Measurements from ENCODE around the gene RASD1. TPM values are rescaled to one million over a fixed set of nuclear protein-coding genes. Genes with fewer than 3 reads are reported as not detected.

Gene RASD1
- total RNA-seq, 1 donor from 2014 or later, result 2.1 TPM

- no peak overlapping the region for H3K4me3 Mint-ChIP-seq
- H3K9me3 Mint-ChIP-seq, result no peaks in the 10 kb centered on the region
- H3K27me3 Mint-ChIP-seq (ENCODE audit: low read depth), result no peaks in the 10 kb centered on the region
These were observed 14.3 kb downstream of the RASD1 start for GRCh38 chr17:17481860-17482259.

GRCh38 chr17:17480593-17481148 lies 15.5 kb downstream of the RASD1 start:
- H3K4me3 Mint-ChIP-seq, result no peak overlapping the region
- H3K9me3 Mint-ChIP-seq, result no peaks in the 10 kb centered on the region
- H3K27ac Mint-ChIP-seq, result peak overlapping the region; percentile 23
- TF ChIP-seq CTCF (IDR thresholded peaks at IDR 0.05; ENCODE audit: unreplicated experiment), result no peak
- no peak for DNase-seq (ENCODE audit: low spot score in 2 of 2, unreplicated experiment in 2 of 2)
- H3K36me3 Mint-ChIP-seq, result peaks cover 11% of the 10 kb centered on the region
- H3K4me1 Mint-ChIP-seq, result peaks cover 22% of the 10 kb centered on the region
- H3K27me3 Mint-ChIP-seq (ENCODE audit: low read depth), result peaks cover under 1% of the 10 kb centered on the region

More at GRCh38 chr17:17481860-17482259, 14.3 kb downstream of the RASD1 start:
- DNase-seq (ENCODE audit: low spot score in 2 of 2, unreplicated experiment in 2 of 2), result no peak
- Mint-ChIP-seq H3K36me3 (peaks cover 13% of the 10 kb centered on the region), H3K27ac (no peak overlapping the region), H3K4me1 (peaks cover 22% of the 10 kb centered on the region)
- TF ChIP-seq CTCF (IDR thresholded peaks at IDR 0.05; ENCODE audit: unreplicated experiment), result no peak

GRCh38 chr17:17479209-17479608 lies 17.0 kb downstream of the RASD1 start:
- DNase-seq (ENCODE audit: low spot score in 2 of 2, unreplicated experiment in 2 of 2), result no peak
- Mint-ChIP-seq H3K9me3 (no peaks in the 10 kb centered on the region), H3K27me3 (ENCODE audit: low read depth) (peaks cover 8% of the 10 kb centered on the region), H3K4me1 (peaks cover 22% of the 10 kb centered on the region), H3K4me3 (no peak overlapping the region), H3K36me3 (peaks cover 5% of the 10 kb centered on the region), H3K27ac (no peak overlapping the region)
- no peak for TF ChIP-seq CTCF (IDR thresholded peaks at IDR 0.05; ENCODE audit: unreplicated experiment)

- H3K4me1 Mint-ChIP-seq, result peaks cover 22% of the 10 kb centered on the region
- DNase-seq (ENCODE audit: low spot score in 2 of 2, unreplicated experiment in 2 of 2), result peak; percentile 89 to 94
These were observed 19.2 kb downstream of the RASD1 start, which contains the start of gene MED9 for GRCh38 chr17:17476865-17477467. MED9 (plus strand) TSS chr17:17477000; CDS start chr17:17477042, 42 bp downstream.

GRCh38 chr17:17474341-17474740 lies 21.9 kb downstream of the RASD1 start:
- DNase-seq (ENCODE audit: low spot score in 2 of 2, unreplicated experiment in 2 of 2), result no peak
- peaks cover 51% of the 10 kb centered on the region for H3K27me3 Mint-ChIP-seq (ENCODE audit: low read depth)
- no peak overlapping the region for H3K4me3 Mint-ChIP-seq
- no peak for TF ChIP-seq CTCF (IDR thresholded peaks at IDR 0.05; ENCODE audit: unreplicated experiment)
- no peaks in the 10 kb centered on the region for H3K9me3 Mint-ChIP-seq
- H3K27ac Mint-ChIP-seq, result no peak overlapping the region
- no peaks in the 10 kb centered on the region for H3K36me3 Mint-ChIP-seq
- H3K4me1 Mint-ChIP-seq, result peaks cover 14% of the 10 kb centered on the region

More at GRCh38 chr17:17476865-17477467, 19.2 kb downstream of the RASD1 start, which contains the start of gene MED9:
- Mint-ChIP-seq H3K36me3 (no peaks in the 10 kb centered on the region), H3K27me3 (ENCODE audit: low read depth) (peaks cover 27% of the 10 kb centered on the region), H3K9me3 (no peaks in the 10 kb centered on the region), H3K27ac (peak within 1 kb of the TSS; percentile 92), H3K4me3 (peak within 1 kb of the TSS; percentile 90)
- TF ChIP-seq CTCF (IDR thresholded peaks at IDR 0.05; ENCODE audit: unreplicated experiment), result no peak
